Gastrocnemius medialis (tissue), 4 donors: ENCODE data around the gene LAMTOR5.

ENCODE experiments used
- CTCF ChIP-seq, 5 experiments: fragments of 450-650 bp in 3 of 5; fragments of 200-600 bp in 2 of 5; sonication (generic) in 2 of 5; IDR thresholded peaks in 4 of 5; conservative IDR thresholded peaks in 1 of 5; 1 replicate in 4 of 5; 2 replicates in 1 of 5; pipeline ENCODE4 v1.5.1; 2016 to 2019; ENCODE audit warnings: antibody characterized with exemption in 5 of 5, mild to moderate bottlenecking in 3 of 5, moderate library complexity in 3 of 5
- POLR2A ChIP-seq, 2 donors: fragments of 450-650 bp; IDR thresholded peaks; one replicate each; pipeline ENCODE4 v1.6.1; 2017; ENCODE audit warnings: antibody characterized with exemption in 2 of 2, mild to moderate bottlenecking in 2 of 2, moderate library complexity in 2 of 2

- TF ChIP-seq CTCF (IDR thresholded peaks at IDR 0.05 in 4 of 5, conservative IDR thresholded peaks at IDR 0.05 in 1 of 5) = no peak
- TF ChIP-seq POLR2A (IDR thresholded peaks at IDR 0.05) = no peak
Observed at GRCh38 chr1:110385369-110385768, 22.1 kb downstream of the LAMTOR5 start.
